Measurements from ENCODE around the gene FRMPD4.

Gene FRMPD4

GRCh38 chrX:12245650-12246645 lies 107.7 kb downstream of the FRMPD4 start:
- TF ChIP-seq CTCF (IDR thresholded peaks at IDR 0.05; ENCODE audit: insufficient read depth, missing control alignments) = no peak
- FAIRE-seq = no peak
- DNase-seq (ENCODE audit: insufficient read length, low spot score) = no peak

GRCh38 chrX:12249997-12250396 lies 111.7 kb downstream of the FRMPD4 start:
- DNase-seq (ENCODE audit: insufficient read length, low spot score) = no peak
- FAIRE-seq = no peak
- no peak for TF ChIP-seq CTCF (IDR thresholded peaks at IDR 0.05; ENCODE audit: insufficient read depth, missing control alignments)

- FAIRE-seq (no peak), DNase-seq (ENCODE audit: insufficient read length, low spot score) (no peak)
- no peak for TF ChIP-seq CTCF (IDR thresholded peaks at IDR 0.05; ENCODE audit: insufficient read depth, missing control alignments)
These were observed 124.9 kb downstream of the FRMPD4 start for GRCh38 chrX:12263211-12263610.

- FAIRE-seq (no peak), DNase-seq (ENCODE audit: insufficient read length, low spot score) (no peak)
- TF ChIP-seq CTCF (IDR thresholded peaks at IDR 0.05; ENCODE audit: insufficient read depth, missing control alignments) = peak; percentile 10
These were observed 131.2 kb downstream of the FRMPD4 start for GRCh38 chrX:12269484-12269883.

- FAIRE-seq = no peak
- TF ChIP-seq CTCF (IDR thresholded peaks at IDR 0.05; ENCODE audit: insufficient read depth, missing control alignments) = no peak
- DNase-seq (ENCODE audit: insufficient read length, low spot score) = no peak
These were observed 139.9 kb downstream of the FRMPD4 start for GRCh38 chrX:12278151-12278550.

- TF ChIP-seq CTCF (IDR thresholded peaks at IDR 0.05; ENCODE audit: insufficient read depth, missing control alignments) = no peak
- DNase-seq (ENCODE audit: insufficient read length, low spot score) = no peak
- FAIRE-seq = no peak
These were observed 144.7 kb downstream of the FRMPD4 start for GRCh38 chrX:12282991-12283390.

Measured in D721Med (cell line).